ENCODE data around the gene SPOCK1.

- TF ChIP-seq, protein P1, sequence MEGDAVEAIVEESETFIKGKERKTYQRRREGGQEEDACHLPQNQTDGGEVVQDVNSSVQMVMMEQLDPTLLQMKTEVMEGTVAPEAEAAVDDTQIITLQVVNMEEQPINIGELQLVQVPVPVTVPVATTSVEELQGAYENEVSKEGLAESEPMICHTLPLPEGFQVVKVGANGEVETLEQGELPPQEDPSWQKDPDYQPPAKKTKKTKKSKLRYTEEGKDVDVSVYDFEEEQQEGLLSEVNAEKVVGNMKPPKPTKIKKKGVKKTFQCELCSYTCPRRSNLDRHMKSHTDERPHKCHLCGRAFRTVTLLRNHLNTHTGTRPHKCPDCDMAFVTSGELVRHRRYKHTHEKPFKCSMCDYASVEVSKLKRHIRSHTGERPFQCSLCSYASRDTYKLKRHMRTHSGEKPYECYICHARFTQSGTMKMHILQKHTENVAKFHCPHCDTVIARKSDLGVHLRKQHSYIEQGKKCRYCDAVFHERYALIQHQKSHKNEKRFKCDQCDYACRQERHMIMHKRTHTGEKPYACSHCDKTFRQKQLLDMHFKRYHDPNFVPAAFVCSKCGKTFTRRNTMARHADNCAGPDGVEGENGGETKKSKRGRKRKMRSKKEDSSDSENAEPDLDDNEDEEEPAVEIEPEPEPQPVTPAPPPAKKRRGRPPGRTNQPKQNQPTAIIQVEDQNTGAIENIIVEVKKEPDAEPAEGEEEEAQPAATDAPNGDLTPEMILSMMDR (conservative IDR thresholded peaks at IDR 0.05), result no peak
- TF ChIP-seq EZH2 (IDR thresholded peaks at IDR 0.05; ENCODE audit: low read depth), result no peak
Observed at GRCh38 chr5:137034764-137035479, 464.2 kb downstream of the SPOCK1 start.

Data from PC-9 (cell line).